Mesenteric fat pad (tissue), 1 donor: ENCODE data around the gene CRTC1. TPM values are rescaled to one million over a fixed set of nuclear protein-coding genes. Genes with fewer than 3 reads are reported as not detected.

Source experiments
- total RNA-seq: library from RNA; stranded (reverse); fragmentation: NEBNext Ultra II Directional; extraction: Animal tissue kit (Norgen Biotek cat#: 25700); gene quantifications from one replicate; pipeline ENCODE4 v1.2.1, GENCODE V29; 2021
- donor health status: DM: yes; HTN: yes; CAD: no.

CRTC1 gene
- total RNA-seq, 1 donor from 2014 or later = 13.9 TPM

Other genes starting within 250 kb of the CRTC1 start
- 18.3 TPM for gene ISYNA1, start 245.5 kb upstream of the CRTC1 start, total RNA-seq
- gene ELL, start 161.6 kb upstream of the CRTC1 start, total RNA-seq = 38.4 TPM
- 176 TPM for gene FKBP8, start 140.1 kb upstream of the CRTC1 start, total RNA-seq
- gene KXD1, start 125.8 kb upstream of the CRTC1 start, total RNA-seq = 90.9 TPM
- gene UBA52, start 111.8 kb upstream of the CRTC1 start, total RNA-seq = 959 TPM
- 52.7 TPM for gene REX1BD, start 94.9 kb upstream of the CRTC1 start, total RNA-seq
- 30.7 TPM for gene CRLF1, start 76.9 kb upstream of the CRTC1 start, total RNA-seq
- gene TMEM59L, start 70.8 kb upstream of the CRTC1 start, total RNA-seq = 2.0 TPM
- 17.1 TPM for gene KLHL26, start 46.7 kb upstream of the CRTC1 start, total RNA-seq
- 21.2 TPM for gene COMP, start 107.6 kb downstream of the CRTC1 start, total RNA-seq
- gene UPF1, start 148.3 kb downstream of the CRTC1 start, total RNA-seq = 53.8 TPM
- gene CERS1, start 212.5 kb downstream of the CRTC1 start, total RNA-seq = 0.45 TPM
- gene COPE, start 235.7 kb downstream of the CRTC1 start, total RNA-seq = 147 TPM
- gene DDX49, start 236.0 kb downstream of the CRTC1 start, total RNA-seq = 49.1 TPM